ENCODE measurements around the gene SLC5A9.

DNA sequence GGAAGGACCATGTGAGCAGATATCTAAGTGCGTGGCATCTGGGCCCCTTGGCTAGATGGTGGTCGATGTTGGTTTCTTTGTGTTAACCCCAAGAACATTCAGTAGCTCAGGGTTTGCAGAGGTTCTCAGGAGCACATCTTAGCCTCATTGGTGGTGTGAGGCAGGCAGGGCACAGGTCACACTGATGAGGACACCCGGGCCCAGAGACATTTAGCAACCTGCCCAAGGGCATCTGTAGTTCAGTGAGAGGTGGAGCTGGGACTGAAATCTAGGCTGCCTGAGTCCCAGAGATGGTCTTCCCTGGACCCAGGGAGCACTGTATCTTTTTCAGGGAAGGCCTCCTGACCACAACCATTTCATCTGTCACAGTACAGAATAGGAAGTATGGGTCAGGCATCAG, 859 bp upstream of the SLC5A9 start:
- TF ChIP-seq, protein P1, sequence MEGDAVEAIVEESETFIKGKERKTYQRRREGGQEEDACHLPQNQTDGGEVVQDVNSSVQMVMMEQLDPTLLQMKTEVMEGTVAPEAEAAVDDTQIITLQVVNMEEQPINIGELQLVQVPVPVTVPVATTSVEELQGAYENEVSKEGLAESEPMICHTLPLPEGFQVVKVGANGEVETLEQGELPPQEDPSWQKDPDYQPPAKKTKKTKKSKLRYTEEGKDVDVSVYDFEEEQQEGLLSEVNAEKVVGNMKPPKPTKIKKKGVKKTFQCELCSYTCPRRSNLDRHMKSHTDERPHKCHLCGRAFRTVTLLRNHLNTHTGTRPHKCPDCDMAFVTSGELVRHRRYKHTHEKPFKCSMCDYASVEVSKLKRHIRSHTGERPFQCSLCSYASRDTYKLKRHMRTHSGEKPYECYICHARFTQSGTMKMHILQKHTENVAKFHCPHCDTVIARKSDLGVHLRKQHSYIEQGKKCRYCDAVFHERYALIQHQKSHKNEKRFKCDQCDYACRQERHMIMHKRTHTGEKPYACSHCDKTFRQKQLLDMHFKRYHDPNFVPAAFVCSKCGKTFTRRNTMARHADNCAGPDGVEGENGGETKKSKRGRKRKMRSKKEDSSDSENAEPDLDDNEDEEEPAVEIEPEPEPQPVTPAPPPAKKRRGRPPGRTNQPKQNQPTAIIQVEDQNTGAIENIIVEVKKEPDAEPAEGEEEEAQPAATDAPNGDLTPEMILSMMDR (conservative IDR thresholded peaks at IDR 0.05), result no peak
- no peak for TF ChIP-seq ZFX (IDR thresholded peaks at IDR 0.05)
